ENCODE results near the gene CREB5.

GRCh38 chr7:28671526-28671925 lies 259.2 kb downstream of the CREB5 start:
- no peak for TF ChIP-seq EZH2 (IDR thresholded peaks at IDR 0.05; ENCODE audit: low read depth, unreplicated experiment)
- TF ChIP-seq, protein P1, sequence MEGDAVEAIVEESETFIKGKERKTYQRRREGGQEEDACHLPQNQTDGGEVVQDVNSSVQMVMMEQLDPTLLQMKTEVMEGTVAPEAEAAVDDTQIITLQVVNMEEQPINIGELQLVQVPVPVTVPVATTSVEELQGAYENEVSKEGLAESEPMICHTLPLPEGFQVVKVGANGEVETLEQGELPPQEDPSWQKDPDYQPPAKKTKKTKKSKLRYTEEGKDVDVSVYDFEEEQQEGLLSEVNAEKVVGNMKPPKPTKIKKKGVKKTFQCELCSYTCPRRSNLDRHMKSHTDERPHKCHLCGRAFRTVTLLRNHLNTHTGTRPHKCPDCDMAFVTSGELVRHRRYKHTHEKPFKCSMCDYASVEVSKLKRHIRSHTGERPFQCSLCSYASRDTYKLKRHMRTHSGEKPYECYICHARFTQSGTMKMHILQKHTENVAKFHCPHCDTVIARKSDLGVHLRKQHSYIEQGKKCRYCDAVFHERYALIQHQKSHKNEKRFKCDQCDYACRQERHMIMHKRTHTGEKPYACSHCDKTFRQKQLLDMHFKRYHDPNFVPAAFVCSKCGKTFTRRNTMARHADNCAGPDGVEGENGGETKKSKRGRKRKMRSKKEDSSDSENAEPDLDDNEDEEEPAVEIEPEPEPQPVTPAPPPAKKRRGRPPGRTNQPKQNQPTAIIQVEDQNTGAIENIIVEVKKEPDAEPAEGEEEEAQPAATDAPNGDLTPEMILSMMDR (conservative IDR thresholded peaks at IDR 0.05; ENCODE audit: low read depth in 2 of 2): no peak
- TF ChIP-seq, protein P2, sequence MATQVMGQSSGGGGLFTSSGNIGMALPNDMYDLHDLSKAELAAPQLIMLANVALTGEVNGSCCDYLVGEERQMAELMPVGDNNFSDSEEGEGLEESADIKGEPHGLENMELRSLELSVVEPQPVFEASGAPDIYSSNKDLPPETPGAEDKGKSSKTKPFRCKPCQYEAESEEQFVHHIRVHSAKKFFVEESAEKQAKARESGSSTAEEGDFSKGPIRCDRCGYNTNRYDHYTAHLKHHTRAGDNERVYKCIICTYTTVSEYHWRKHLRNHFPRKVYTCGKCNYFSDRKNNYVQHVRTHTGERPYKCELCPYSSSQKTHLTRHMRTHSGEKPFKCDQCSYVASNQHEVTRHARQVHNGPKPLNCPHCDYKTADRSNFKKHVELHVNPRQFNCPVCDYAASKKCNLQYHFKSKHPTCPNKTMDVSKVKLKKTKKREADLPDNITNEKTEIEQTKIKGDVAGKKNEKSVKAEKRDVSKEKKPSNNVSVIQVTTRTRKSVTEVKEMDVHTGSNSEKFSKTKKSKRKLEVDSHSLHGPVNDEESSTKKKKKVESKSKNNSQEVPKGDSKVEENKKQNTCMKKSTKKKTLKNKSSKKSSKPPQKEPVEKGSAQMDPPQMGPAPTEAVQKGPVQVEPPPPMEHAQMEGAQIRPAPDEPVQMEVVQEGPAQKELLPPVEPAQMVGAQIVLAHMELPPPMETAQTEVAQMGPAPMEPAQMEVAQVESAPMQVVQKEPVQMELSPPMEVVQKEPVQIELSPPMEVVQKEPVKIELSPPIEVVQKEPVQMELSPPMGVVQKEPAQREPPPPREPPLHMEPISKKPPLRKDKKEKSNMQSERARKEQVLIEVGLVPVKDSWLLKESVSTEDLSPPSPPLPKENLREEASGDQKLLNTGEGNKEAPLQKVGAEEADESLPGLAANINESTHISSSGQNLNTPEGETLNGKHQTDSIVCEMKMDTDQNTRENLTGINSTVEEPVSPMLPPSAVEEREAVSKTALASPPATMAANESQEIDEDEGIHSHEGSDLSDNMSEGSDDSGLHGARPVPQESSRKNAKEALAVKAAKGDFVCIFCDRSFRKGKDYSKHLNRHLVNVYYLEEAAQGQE (IDR thresholded peaks at IDR 0.05; ENCODE audit: unreplicated experiment): no peak
- no peak for TF ChIP-seq EZH2phosphoT487 (IDR thresholded peaks at IDR 0.05; ENCODE audit: unreplicated experiment)
- TF ChIP-seq POLR2AphosphoS5 (IDR thresholded peaks at IDR 0.05; ENCODE audit: low read depth): no peak
- no peak for TF ChIP-seq ZNF462 (CRISPR knock-in tag; IDR thresholded peaks at IDR 0.05)
- no peak for TF ChIP-seq JUNB (IDR thresholded peaks at IDR 0.05; ENCODE audit: unreplicated experiment)
